SK-N-SH (cell line): ENCODE results near the gene SNRPB2. TPM values are rescaled to one million over a fixed set of nuclear protein-coding genes. Genes with fewer than 3 reads are reported as not detected.

Experiments used
- CTCF ChIA-PET: fragments of 300-600, 350-600 bp; formaldehyde crosslinking; extraction: SDS; loops from one replicate; lab custom pipeline; 2021; lab: Yijun Ruan, JAX
- POLR2A ChIA-PET: fragments of 350-600 bp; sonication (Branson Sonifier 250); formaldehyde crosslinking; extraction: SDS; loops from one replicate; lab custom pipeline; 2020; ENCODE audit warnings: antibody characterized with exemption, inconsistent platforms; lab: Yijun Ruan, JAX
- DNase-seq: peaks from one replicate; pipeline ENCODE4 v3.0.0; 2012
- H2AFZ ChIP-seq: fragments of 200-600 bp; sonication (generic); 2 replicates; pipeline ENCODE4 v1.8.1; 2016; ENCODE audit warnings: antibody characterized with exemption, mild to moderate bottlenecking, low read depth
- H3F3A ChIP-seq: fragments of 200-600 bp; sonication (generic); replicated peaks from 2 replicates; pipeline ENCODE3; 2016; ENCODE audit warnings: antibody characterized with exemption, mild to moderate bottlenecking; ENCODE audit not compliant: insufficient read depth
- H3K27ac ChIP-seq, 2 experiments: fragments of 200-500 bp in 1 of 2; fragments of 200-600 bp in 1 of 2; sonication (Bioruptor generic) in 1 of 2; sonication (generic), shearing (Covaris generic) in 1 of 2; 2 replicates each; pipeline versions ENCODE4 v1.5.1 to v1.6.1; 2014 to 2016; ENCODE audit warnings: low read depth in 2 of 2, inconsistent platforms in 1 of 2, low read length in 1 of 2, mild to moderate bottlenecking in 1 of 2, mixed read lengths in 1 of 2
- H3K27me3 ChIP-seq: fragments of 200-600 bp; sonication (generic), shearing (Covaris generic); 2 replicates; pipeline ENCODE4 v1.6.1; 2016; ENCODE audit warnings: mixed run types; ENCODE audit not compliant: insufficient read depth
- H3K36me3 ChIP-seq, 2 experiments: fragments of 200-500 bp in 1 of 2; fragments of 200-600 bp in 1 of 2; sonication (Bioruptor generic) in 1 of 2; sonication (generic) in 1 of 2; replicated peaks in 1 of 2; 2 replicates each; pipeline versions ENCODE3 to v1.5.1; 2014 to 2016; ENCODE audit warnings: low read length in 1 of 2, mild to moderate bottlenecking in 1 of 2; ENCODE audit not compliant: insufficient read depth in 2 of 2, control insufficient read depth in 1 of 2
- H3K4me1 ChIP-seq, 2 experiments: fragments of 200-500 bp in 1 of 2; fragments of 200-600 bp in 1 of 2; sonication (Bioruptor generic) in 1 of 2; sonication (generic), shearing (Covaris generic) in 1 of 2; 2 replicates each; pipeline versions ENCODE4 v1.5.1 to v1.6.1; 2014 to 2016; ENCODE audit warnings: low read depth in 1 of 2, low read length in 1 of 2, mixed run types in 1 of 2; ENCODE audit not compliant: insufficient read depth in 2 of 2, control insufficient read depth in 1 of 2
- H3K4me2 ChIP-seq: fragments of 200-600 bp; sonication (generic), shearing (Covaris generic); 2 replicates; pipeline ENCODE4 v1.6.1; 2017; ENCODE audit warnings: mixed run types
- H3K4me3 ChIP-seq, 2 experiments: fragments of 200-500 bp in 1 of 2; fragments of 200-600 bp in 1 of 2; sonication (Bioruptor generic) in 1 of 2; sonication (generic), shearing (Covaris generic) in 1 of 2; 2 replicates each; pipeline versions ENCODE4 v1.5.1 to v1.8.1; 2014 to 2016; ENCODE audit warnings: low read depth in 2 of 2, inconsistent platforms in 1 of 2, low read length in 1 of 2, mild to moderate bottlenecking in 1 of 2, mixed read lengths in 1 of 2, moderate library complexity in 1 of 2
- H3K79me2 ChIP-seq: fragments of 200-600 bp; sonication (generic); 2 replicates; pipeline ENCODE4 v1.8.1; 2017; ENCODE audit warnings: mild to moderate bottlenecking; ENCODE audit not compliant: insufficient read depth
- H3K9ac ChIP-seq: fragments of 200-600 bp; sonication (generic); 2 replicates; pipeline ENCODE4 v1.6.1; 2017; ENCODE audit warnings: mixed run types
- H3K9me2 ChIP-seq: fragments of 200-600 bp; sonication (generic); 2 replicates; pipeline ENCODE4 v1.6.1; 2017; ENCODE audit warnings: mixed run types
- H3K9me3 ChIP-seq: fragments of 200-600 bp; sonication (generic); 2 replicates; pipeline ENCODE4 v1.6.1; 2017; ENCODE audit warnings: mixed run types, mild to moderate bottlenecking, moderate library complexity
- H4K20me1 ChIP-seq: fragments of 200-600 bp; sonication (generic); 2 replicates; pipeline ENCODE4 v1.6.1; 2017; ENCODE audit warnings: mild to moderate bottlenecking, mixed run types; ENCODE audit not compliant: insufficient read depth
- ELF1 ChIP-seq: IDR thresholded peaks from 2 replicates; pipeline ENCODE4 v1.4.0; 2012
- EP300 ChIP-seq, 2 experiments: IDR thresholded peaks; 2 replicates each; pipeline versions ENCODE4 v1.4.0 to v1.6.1; 2012; ENCODE audit warnings: borderline replicate concordance in 1 of 2, low read depth in 1 of 2, low read length in 1 of 2
- EZH2phosphoT487 ChIP-seq: fragments of 200-600 bp; sonication (generic); IDR thresholded peaks from 2 replicates; pipeline ENCODE4 v1.6.1; 2017; ENCODE audit warnings: low read depth, mixed run types, mild to moderate bottlenecking, antibody characterized with exemption, moderate library complexity, borderline replicate concordance
- FOSL2 ChIP-seq: IDR thresholded peaks from 2 replicates; pipeline ENCODE4 v1.4.0; 2012; ENCODE audit warnings: low read depth, mild to moderate bottlenecking, moderate library complexity, borderline replicate concordance
- FOXJ3 ChIP-seq: sonication (generic); formaldehyde crosslinking; IDR thresholded peaks from 2 replicates; pipeline ENCODE4 v1.5.1; 2020; ENCODE audit warnings: mild to moderate bottlenecking, missing genetic modification reagents
- JUND ChIP-seq: IDR thresholded peaks from 2 replicates; pipeline ENCODE4 v1.4.0; 2012
- MAX ChIP-seq: IDR thresholded peaks from 2 replicates; pipeline ENCODE4 v1.4.0; 2012; ENCODE audit warnings: low read depth
- POLR2AphosphoS5 ChIP-seq: IDR thresholded peaks from 2 replicates; pipeline ENCODE4 v1.6.1; 2012; ENCODE audit warnings: low read depth, low read length
- RCOR1 ChIP-seq: fragments of 150-350 bp; IDR thresholded peaks from 2 replicates; pipeline ENCODE4 v1.6.1; 2017; ENCODE audit warnings: antibody characterized with exemption, low read length
- RXRA ChIP-seq: IDR thresholded peaks from 2 replicates; pipeline ENCODE4 v1.4.0; 2012; ENCODE audit warnings: low read depth, mild to moderate bottlenecking, borderline replicate concordance
- TEAD4 ChIP-seq: IDR thresholded peaks from 2 replicates; pipeline ENCODE4 v1.4.0; 2012; ENCODE audit warnings: mild to moderate bottlenecking, borderline replicate concordance; ENCODE audit not compliant: insufficient read depth
- YY1 ChIP-seq: IDR thresholded peaks from 2 replicates; pipeline ENCODE4 v1.4.0; 2012; ENCODE audit warnings: low read depth, mild to moderate bottlenecking
- ZBTB33 ChIP-seq: IDR thresholded peaks from 2 replicates; pipeline ENCODE4 v1.4.0; 2012; ENCODE audit warnings: low read depth, borderline replicate concordance
- WGBS: methylation state at CpG from one replicate; pipeline ENCODE4 v1.1.6; 2017; ENCODE audit warnings: low lambda C conversion rate; 5-methylcytosine and 5-hydroxymethylcytosine counted together
- polyA plus RNA-seq, 3 experiments: library from polyadenylated mRNA; depleted of rRNA; stranded (reverse); fragments of >200 nt; gene quantifications; 2 replicates each; pipeline ENCODE4 v1.2.3, GENCODE V29; 2012
- TF ChIP-seq, protein P1 (sequence below): fragments of 150-350 bp; IDR thresholded peaks from 2 replicates; pipeline ENCODE4 v1.6.1; 2016; ENCODE audit warnings: mild to moderate bottlenecking, low read depth, low read length
- TF ChIP-seq, protein P2 (sequence below): IDR thresholded peaks from 2 replicates; pipeline ENCODE4; 2012

Gene SNRPB2
- polyA plus RNA-seq, 1 of the 3 experiments (the other 2 are of a cell fraction): 46.6 TPM

GRCh38 chr20:16694161-16694560 lies 35.7 kb upstream of the SNRPB2 start:
- WGBS: 47% methylated on average over 3 of the region's 3 CpGs
- H3K9me3 ChIP-seq: no peaks in the 10 kb centered on the region
- H3K9me2 ChIP-seq: no peaks in the 10 kb centered on the region
- ChIA-PET CTCF (no interaction called here), POLR2A (no interaction called here)
- no peaks in the 10 kb centered on the region for H3K79me2 ChIP-seq
- no peaks in the 10 kb centered on the region for H4K20me1 ChIP-seq
- H3K27me3 ChIP-seq: no peaks in the 10 kb centered on the region
- H3F3A ChIP-seq: no peaks in the 10 kb centered on the region
- no peak overlapping the region for H3K4me2 ChIP-seq
- H3K4me1 ChIP-seq: peaks cover 0 to 8% of the 10 kb centered on the region in 2 experiments; a peak in 2 of 4 replicates
- TF ChIP-seq JUND (no peak), EP300 (IDR thresholded peaks at IDR 0.05; ENCODE audit: borderline replicate concordance in 1 of 2, low read depth in 1 of 2, low read length in 1 of 2) (no peak)
- H3K4me3 ChIP-seq: no peak overlapping the region
- no peak overlapping the region for H3K27ac ChIP-seq
- no peak overlapping the region for H2AFZ ChIP-seq
- no peaks in the 10 kb centered on the region for H3K36me3 ChIP-seq
- DNase-seq: no peak
- H3K9ac ChIP-seq: no peak overlapping the region

DNA sequence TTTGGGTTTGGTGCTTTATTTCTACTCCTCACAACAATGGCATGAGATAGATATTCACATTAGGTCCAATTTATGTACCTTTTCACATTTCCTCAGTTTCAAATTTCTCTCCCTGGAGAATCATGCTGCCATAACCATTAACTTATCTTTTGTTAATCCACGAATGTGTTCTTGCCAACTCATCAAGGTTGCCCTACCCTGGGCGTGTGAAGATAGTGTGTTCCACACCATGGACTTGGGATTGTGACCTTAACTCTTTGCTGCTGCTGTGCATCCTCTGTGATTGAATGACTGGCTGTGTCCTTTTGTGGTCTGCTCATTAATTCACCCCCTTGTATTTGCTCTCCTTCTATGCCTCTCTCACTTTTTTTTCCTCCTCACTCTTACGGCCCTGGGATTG lies 34.2 kb upstream of the SNRPB2 start:
- 29% methylated on average over 3 of the region's 3 CpGs for WGBS
- POLR2A ChIA-PET: no interaction called here
- H3K36me3 ChIP-seq: no peaks in the 10 kb centered on the region
- CTCF ChIA-PET: no interaction called here
- no peak overlapping the region for H3K27ac ChIP-seq
- no peaks in the 10 kb centered on the region for H3F3A ChIP-seq
- peaks cover 0 to 8% of the 10 kb centered on the region in 2 experiments; a peak in 2 of 4 replicates for H3K4me1 ChIP-seq
- DNase-seq: no peak
- H3K27me3 ChIP-seq: no peaks in the 10 kb centered on the region
- no peak overlapping the region for H3K4me3 ChIP-seq
- TF ChIP-seq MAX (no peak), YY1 (no peak), RXRA (no peak), FOXJ3 (CRISPR knock-in tag) (no peak), ELF1 (no peak), POLR2AphosphoS5 (no peak), TEAD4 (no peak), EZH2phosphoT487 (no peak), FOSL2 (no peak), RCOR1 (no peak), ZBTB33 (no peak)
- TF ChIP-seq, protein P1, sequence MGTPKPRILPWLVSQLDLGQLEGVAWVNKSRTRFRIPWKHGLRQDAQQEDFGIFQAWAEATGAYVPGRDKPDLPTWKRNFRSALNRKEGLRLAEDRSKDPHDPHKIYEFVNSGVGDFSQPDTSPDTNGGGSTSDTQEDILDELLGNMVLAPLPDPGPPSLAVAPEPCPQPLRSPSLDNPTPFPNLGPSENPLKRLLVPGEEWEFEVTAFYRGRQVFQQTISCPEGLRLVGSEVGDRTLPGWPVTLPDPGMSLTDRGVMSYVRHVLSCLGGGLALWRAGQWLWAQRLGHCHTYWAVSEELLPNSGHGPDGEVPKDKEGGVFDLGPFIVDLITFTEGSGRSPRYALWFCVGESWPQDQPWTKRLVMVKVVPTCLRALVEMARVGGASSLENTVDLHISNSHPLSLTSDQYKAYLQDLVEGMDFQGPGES: no peak
- TF ChIP-seq, protein P2, sequence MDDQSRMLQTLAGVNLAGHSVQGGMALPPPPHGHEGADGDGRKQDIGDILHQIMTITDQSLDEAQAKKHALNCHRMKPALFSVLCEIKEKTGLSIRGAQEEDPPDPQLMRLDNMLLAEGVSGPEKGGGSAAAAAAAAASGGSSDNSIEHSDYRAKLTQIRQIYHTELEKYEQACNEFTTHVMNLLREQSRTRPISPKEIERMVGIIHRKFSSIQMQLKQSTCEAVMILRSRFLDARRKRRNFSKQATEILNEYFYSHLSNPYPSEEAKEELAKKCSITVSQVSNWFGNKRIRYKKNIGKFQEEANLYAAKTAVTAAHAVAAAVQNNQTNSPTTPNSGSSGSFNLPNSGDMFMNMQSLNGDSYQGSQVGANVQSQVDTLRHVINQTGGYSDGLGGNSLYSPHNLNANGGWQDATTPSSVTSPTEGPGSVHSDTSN: no peak
- H2AFZ ChIP-seq: no peak overlapping the region
- no peaks in the 10 kb centered on the region for H3K9me2 ChIP-seq
- no peak overlapping the region for H3K4me2 ChIP-seq
- no peaks in the 10 kb centered on the region for H3K9me3 ChIP-seq
- no peaks in the 10 kb centered on the region for H4K20me1 ChIP-seq
- no peak overlapping the region for H3K9ac ChIP-seq
- no peaks in the 10 kb centered on the region for H3K79me2 ChIP-seq
